IPS DF 6.9 (cell line): ENCODE results near the gene ATF6B.

Experiments
- DNase-seq: peaks from one replicate; pipeline ENCODE4 v3.0.0-alpha.2; 2013; ENCODE audit warnings: low read depth, low spot score
- H3K27ac ChIP-seq: one replicate; pipeline ENCODE4 v1.5.1; 2013; ENCODE audit warnings: low read length, control low read depth
- H3K27me3 ChIP-seq: 2 replicates; pipeline ENCODE4 v1.6.1; 2013; ENCODE audit warnings: mild to moderate bottlenecking, low read length; ENCODE audit not compliant: control insufficient read depth, insufficient read depth
- H3K36me3 ChIP-seq: 2 replicates; pipeline ENCODE4 v1.6.1; 2013; ENCODE audit warnings: low read length; ENCODE audit not compliant: control insufficient read depth, insufficient read depth
- H3K4me1 ChIP-seq: 2 replicates; pipeline ENCODE4 v1.6.1; 2013; ENCODE audit warnings: low read length; ENCODE audit not compliant: control insufficient read depth, insufficient read depth
- H3K4me3 ChIP-seq: 2 replicates; pipeline ENCODE4 v1.5.1; 2013; ENCODE audit warnings: mild to moderate bottlenecking, low read length
- H3K9me3 ChIP-seq: 2 replicates; pipeline ENCODE4 v1.6.1; 2013; ENCODE audit warnings: low read length, inconsistent platforms; ENCODE audit not compliant: control insufficient read depth, insufficient read depth
- WGBS: extraction: QIAGEN DNeasy Blood & Tissue Kit; methylation state at CpG from one replicate; pipeline ENCODE4 v1.1.7; 2013; ENCODE audit warnings: mixed read lengths, missing lambda C conversion rate; ENCODE audit not compliant: insufficient read length, insufficient coverage; 5-methylcytosine and 5-hydroxymethylcytosine counted together

ATF6B gene

GRCh38 chr6:32154514-32155161, 26.6 kb upstream of the ATF6B start:
- H3K27me3 ChIP-seq: no peaks in the 10 kb centered on the region
- no peaks in the 10 kb centered on the region for H3K36me3 ChIP-seq
- peak overlapping the region; percentile 68; the same call in 1 of the 2 replicates for H3K4me3 ChIP-seq
- no peak for DNase-seq
- no CpG with 5 or more reads among the region's 34 CpGs for WGBS
- no peak overlapping the region for H3K27ac ChIP-seq
- H3K9me3 ChIP-seq: no peaks in the 10 kb centered on the region
- H3K4me1 ChIP-seq: peaks cover 6% of the 10 kb centered on the region

GRCh38 chr6:32153564-32154513, 25.8 kb upstream of the ATF6B start, which contains the start of gene PPT2:
TSS of gene PPT2 (plus strand) at chr6:32154141. CDS start at chr6:32154595, 454 bp downstream.
- Histone ChIP-seq H3K27me3 (no peaks in the 10 kb centered on the region), H3K4me3 (peak within 1 kb of the TSS; percentile 68; the same call in 1 of the 2 replicates), H3K4me1 (peaks cover 9% of the 10 kb centered on the region), H3K36me3 (no peaks in the 10 kb centered on the region), H3K9me3 (no peaks in the 10 kb centered on the region), H3K27ac (no peak within 1 kb of the TSS)
- no CpG with 5 or more reads among the region's 52 CpGs for WGBS
- DNase-seq: no peak

GRCh38 chr6:32152769-32153563, 24.9 kb upstream of the ATF6B start:
- no peak for DNase-seq
- Histone ChIP-seq H3K4me1 (peaks cover 9% of the 10 kb centered on the region), H3K27ac (no peak overlapping the region), H3K4me3 (peak overlapping the region; percentile 68; the same call in 1 of the 2 replicates), H3K36me3 (no peaks in the 10 kb centered on the region), H3K27me3 (no peaks in the 10 kb centered on the region), H3K9me3 (no peaks in the 10 kb centered on the region)
- WGBS: no CpG with 5 or more reads among the region's 35 CpGs

GRCh38 chr6:32151863-32152768, 24.1 kb upstream of the ATF6B start, which contains the start of gene PRRT1:
TSS of gene PRRT1 (minus strand) at chr6:32151939. CDS start at chr6:32151827, 112 bp downstream.
- Histone ChIP-seq H3K4me1 (peaks cover 9% of the 10 kb centered on the region), H3K4me3 (peak within 1 kb of the TSS; percentile 68; the same call in 1 of the 2 replicates), H3K27ac (no peak within 1 kb of the TSS), H3K36me3 (no peaks in the 10 kb centered on the region), H3K27me3 (no peaks in the 10 kb centered on the region), H3K9me3 (no peaks in the 10 kb centered on the region)
- WGBS: no CpG with 5 or more reads among the region's 24 CpGs
- no peak for DNase-seq

- H3K36me3 ChIP-seq: no peaks in the 10 kb centered on the region
- no peaks in the 10 kb centered on the region for H3K9me3 ChIP-seq
- H3K4me3 ChIP-seq: peak overlapping the region; percentile 14; the same call in 1 of the 2 replicates
- H3K27me3 ChIP-seq: no peaks in the 10 kb centered on the region
- no CpG with 5 or more reads among the region's 8 CpGs for WGBS
- no peak overlapping the region for H3K27ac ChIP-seq
- peaks cover 9% of the 10 kb centered on the region for H3K4me1 ChIP-seq
- no peak for DNase-seq
Observed at GRCh38 chr6:32151181-32151862, 23.3 kb upstream of the ATF6B start.

- Histone ChIP-seq H3K36me3 (no peaks in the 10 kb centered on the region), H3K4me1 (peaks cover 9% of the 10 kb centered on the region), H3K4me3 (peak overlapping the region; percentile 57; the same call in 1 of the 2 replicates), H3K27ac (no peak overlapping the region), H3K27me3 (no peaks in the 10 kb centered on the region), H3K9me3 (no peaks in the 10 kb centered on the region)
- no peak for DNase-seq
- WGBS: no CpG with 5 or more reads among the region's 55 CpGs
Observed at GRCh38 chr6:32149932-32150870, 22.2 kb upstream of the ATF6B start.

- Histone ChIP-seq H3K27ac (no peak overlapping the region), H3K27me3 (no peaks in the 10 kb centered on the region), H3K4me3 (no peak overlapping the region), H3K9me3 (no peaks in the 10 kb centered on the region), H3K36me3 (no peaks in the 10 kb centered on the region), H3K4me1 (peaks cover 9% of the 10 kb centered on the region)
- no CpG with 5 or more reads among the region's 47 CpGs for WGBS
- DNase-seq: no peak
Observed at GRCh38 chr6:32149092-32149755, 21.2 kb upstream of the ATF6B start.

- H3K27ac ChIP-seq: no peak overlapping the region
- WGBS: no CpG with 5 or more reads among the region's 39 CpGs
- H3K9me3 ChIP-seq: no peaks in the 10 kb centered on the region
- no peak overlapping the region for H3K4me3 ChIP-seq
- H3K36me3 ChIP-seq: no peaks in the 10 kb centered on the region
- peaks cover 9% of the 10 kb centered on the region for H3K4me1 ChIP-seq
- H3K27me3 ChIP-seq: no peaks in the 10 kb centered on the region
- DNase-seq: no peak
Observed at GRCh38 chr6:32148289-32149091, 20.4 kb upstream of the ATF6B start.
